SK-N-SH (cell line): Measurements from ENCODE around the gene PARVB. TPM values are rescaled to one million over a fixed set of nuclear protein-coding genes. Genes with fewer than 3 reads are reported as not detected.

Experiments used
- CTCF ChIA-PET: fragments of 300-600, 350-600 bp; formaldehyde crosslinking; extraction: SDS; loops from one replicate; lab custom pipeline; 2021; lab: Yijun Ruan, JAX
- POLR2A ChIA-PET: fragments of 350-600 bp; sonication (Branson Sonifier 250); formaldehyde crosslinking; extraction: SDS; loops from one replicate; lab custom pipeline; 2020; ENCODE audit warnings: antibody characterized with exemption, inconsistent platforms; lab: Yijun Ruan, JAX
- DNase-seq: peaks from one replicate; pipeline ENCODE4 v3.0.0; 2012
- H2AFZ ChIP-seq: fragments of 200-600 bp; sonication (generic); 2 replicates; pipeline ENCODE4 v1.8.1; 2016; ENCODE audit warnings: antibody characterized with exemption, mild to moderate bottlenecking, low read depth
- H3F3A ChIP-seq: fragments of 200-600 bp; sonication (generic); replicated peaks from 2 replicates; pipeline ENCODE3; 2016; ENCODE audit warnings: antibody characterized with exemption, mild to moderate bottlenecking; ENCODE audit not compliant: insufficient read depth
- H3K27ac ChIP-seq, 2 experiments: fragments of 200-500 bp in 1 of 2; fragments of 200-600 bp in 1 of 2; sonication (Bioruptor generic) in 1 of 2; sonication (generic), shearing (Covaris generic) in 1 of 2; 2 replicates each; pipeline versions ENCODE4 v1.5.1 to v1.6.1; 2014 to 2016; ENCODE audit warnings: low read depth in 2 of 2, inconsistent platforms in 1 of 2, low read length in 1 of 2, mild to moderate bottlenecking in 1 of 2, mixed read lengths in 1 of 2
- H3K27me3 ChIP-seq: fragments of 200-600 bp; sonication (generic), shearing (Covaris generic); 2 replicates; pipeline ENCODE4 v1.6.1; 2016; ENCODE audit warnings: mixed run types; ENCODE audit not compliant: insufficient read depth
- H3K36me3 ChIP-seq, 2 experiments: fragments of 200-500 bp in 1 of 2; fragments of 200-600 bp in 1 of 2; sonication (Bioruptor generic) in 1 of 2; sonication (generic) in 1 of 2; replicated peaks in 1 of 2; 2 replicates each; pipeline versions ENCODE3 to v1.5.1; 2014 to 2016; ENCODE audit warnings: low read length in 1 of 2, mild to moderate bottlenecking in 1 of 2; ENCODE audit not compliant: insufficient read depth in 2 of 2, control insufficient read depth in 1 of 2
- H3K4me1 ChIP-seq, 2 experiments: fragments of 200-500 bp in 1 of 2; fragments of 200-600 bp in 1 of 2; sonication (Bioruptor generic) in 1 of 2; sonication (generic), shearing (Covaris generic) in 1 of 2; 2 replicates each; pipeline versions ENCODE4 v1.5.1 to v1.6.1; 2014 to 2016; ENCODE audit warnings: low read depth in 1 of 2, low read length in 1 of 2, mixed run types in 1 of 2; ENCODE audit not compliant: insufficient read depth in 2 of 2, control insufficient read depth in 1 of 2
- H3K4me2 ChIP-seq: fragments of 200-600 bp; sonication (generic), shearing (Covaris generic); 2 replicates; pipeline ENCODE4 v1.6.1; 2017; ENCODE audit warnings: mixed run types
- H3K4me3 ChIP-seq, 2 experiments: fragments of 200-500 bp in 1 of 2; fragments of 200-600 bp in 1 of 2; sonication (Bioruptor generic) in 1 of 2; sonication (generic), shearing (Covaris generic) in 1 of 2; 2 replicates each; pipeline versions ENCODE4 v1.5.1 to v1.8.1; 2014 to 2016; ENCODE audit warnings: low read depth in 2 of 2, inconsistent platforms in 1 of 2, low read length in 1 of 2, mild to moderate bottlenecking in 1 of 2, mixed read lengths in 1 of 2, moderate library complexity in 1 of 2
- H3K79me2 ChIP-seq: fragments of 200-600 bp; sonication (generic); 2 replicates; pipeline ENCODE4 v1.8.1; 2017; ENCODE audit warnings: mild to moderate bottlenecking; ENCODE audit not compliant: insufficient read depth
- H3K9ac ChIP-seq: fragments of 200-600 bp; sonication (generic); 2 replicates; pipeline ENCODE4 v1.6.1; 2017; ENCODE audit warnings: mixed run types
- H3K9me2 ChIP-seq: fragments of 200-600 bp; sonication (generic); 2 replicates; pipeline ENCODE4 v1.6.1; 2017; ENCODE audit warnings: mixed run types
- H3K9me3 ChIP-seq: fragments of 200-600 bp; sonication (generic); 2 replicates; pipeline ENCODE4 v1.6.1; 2017; ENCODE audit warnings: mixed run types, mild to moderate bottlenecking, moderate library complexity
- H4K20me1 ChIP-seq: fragments of 200-600 bp; sonication (generic); 2 replicates; pipeline ENCODE4 v1.6.1; 2017; ENCODE audit warnings: mild to moderate bottlenecking, mixed run types; ENCODE audit not compliant: insufficient read depth
- EP300 ChIP-seq, 2 experiments: IDR thresholded peaks; 2 replicates each; pipeline versions ENCODE4 v1.4.0 to v1.6.1; 2012; ENCODE audit warnings: borderline replicate concordance in 1 of 2, low read depth in 1 of 2, low read length in 1 of 2
- GABPA ChIP-seq: IDR thresholded peaks from 2 replicates; pipeline ENCODE4 v1.4.0; 2012; ENCODE audit warnings: low read depth, mild to moderate bottlenecking
- GATA2 ChIP-seq: sonication (generic); formaldehyde crosslinking; IDR thresholded peaks from 2 replicates; pipeline ENCODE4 v1.5.0; 2020; ENCODE audit warnings: mild to moderate bottlenecking, missing genetic modification reagents
- JUND ChIP-seq: IDR thresholded peaks from 2 replicates; pipeline ENCODE4 v1.4.0; 2012
- NFIC ChIP-seq: IDR thresholded peaks from 2 replicates; pipeline ENCODE4 v1.4.0; 2012; ENCODE audit warnings: borderline replicate concordance
- NRF1 ChIP-seq: IDR thresholded peaks from 2 replicates; pipeline ENCODE4 v1.6.1; 2012; ENCODE audit warnings: low read depth, mild to moderate bottlenecking, low read length
- POLR2AphosphoS5 ChIP-seq: IDR thresholded peaks from 2 replicates; pipeline ENCODE4 v1.6.1; 2012; ENCODE audit warnings: low read depth, low read length
- RFX5 ChIP-seq: IDR thresholded peaks from 2 replicates; pipeline ENCODE4 v1.6.1; 2012; ENCODE audit warnings: mild to moderate bottlenecking, improper control_type of control experiment, low read length
- SMC3 ChIP-seq: IDR thresholded peaks from 2 replicates; pipeline ENCODE4 v1.6.1; 2012; ENCODE audit warnings: low read depth, low read length, improper control_type of control experiment
- TCF12 ChIP-seq: IDR thresholded peaks from 2 replicates; pipeline ENCODE4 v1.4.0; 2012
- TEAD4 ChIP-seq: IDR thresholded peaks from 2 replicates; pipeline ENCODE4 v1.4.0; 2012; ENCODE audit warnings: mild to moderate bottlenecking, borderline replicate concordance; ENCODE audit not compliant: insufficient read depth
- WGBS: methylation state at CpG from one replicate; pipeline ENCODE4 v1.1.6; 2017; ENCODE audit warnings: low lambda C conversion rate; 5-methylcytosine and 5-hydroxymethylcytosine counted together
- polyA plus RNA-seq, 3 experiments: library from polyadenylated mRNA; depleted of rRNA; stranded (reverse); fragments of >200 nt; gene quantifications; 2 replicates each; pipeline ENCODE4 v1.2.3, GENCODE V29; 2012
- TF ChIP-seq, protein P1 (sequence below): IDR thresholded peaks from 2 replicates; pipeline ENCODE4 v1.4.0; 2012; ENCODE audit warnings: low read depth, borderline replicate concordance
- TF ChIP-seq, protein P2 (sequence below): IDR thresholded peaks from 2 replicates; pipeline ENCODE4 v1.4.0; 2012; ENCODE audit warnings: low read depth, borderline replicate concordance
- TF ChIP-seq, protein P3 (sequence below): IDR thresholded peaks from 2 replicates; pipeline ENCODE4 v1.6.1; 2012; ENCODE audit warnings: mild to moderate bottlenecking, low read depth, low read length, moderate library complexity

PARVB gene
- polyA plus RNA-seq, 1 of the 3 experiments (the other 2 are of a cell fraction), result 87.8 TPM

DNA sequence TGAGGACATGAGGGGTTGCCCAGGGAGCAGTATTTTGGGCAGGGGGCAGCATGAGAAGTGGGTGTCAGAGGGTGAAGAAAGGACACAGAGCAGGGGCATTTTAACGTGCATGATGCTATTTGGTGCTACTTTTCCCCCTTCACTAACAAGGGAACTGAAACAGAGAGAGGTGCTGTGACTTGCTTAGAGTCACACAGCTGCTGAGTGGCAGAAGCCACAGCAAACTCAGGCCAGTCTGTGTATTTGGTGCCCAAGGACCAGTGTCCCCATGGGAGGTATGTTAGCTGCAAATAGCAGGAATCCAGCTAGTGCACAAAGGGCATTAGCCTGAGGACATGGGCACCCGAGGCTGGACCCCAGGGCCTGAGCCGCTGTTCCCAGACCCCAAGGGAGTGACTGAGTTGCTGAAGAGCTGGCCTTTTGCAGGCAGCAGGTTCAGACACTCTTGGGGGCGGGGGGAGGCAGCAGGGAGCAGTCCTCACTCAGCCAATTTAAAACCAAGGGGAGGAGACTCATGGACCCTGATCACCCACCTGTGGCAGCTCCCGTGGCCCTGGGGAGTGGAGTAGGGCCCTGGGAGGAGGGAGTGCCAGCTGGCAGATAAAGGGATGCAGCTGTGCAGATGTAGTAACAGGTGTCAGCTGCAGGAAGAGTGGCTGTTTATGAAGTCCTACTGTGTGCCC, 171.2 kb downstream of the PARVB start:
- no peaks in the 10 kb centered on the region for H3K9me3 ChIP-seq
- H3F3A ChIP-seq, result no peaks in the 10 kb centered on the region
- H3K9me2 ChIP-seq, result no peaks in the 10 kb centered on the region
- no peaks in the 10 kb centered on the region; the same call in 1 of the 2 replicates for H3K27me3 ChIP-seq
- no peak overlapping the region for H3K27ac ChIP-seq
- POLR2A ChIA-PET, result interaction anchor here (0.6 kb wide), 1 partner anchor 121 kb away, joined by 3 read pairs; no protein-coding TSS in a partner anchor
- TF ChIP-seq GABPA (no peak), NRF1 (no peak), EP300 (IDR thresholded peaks at IDR 0.05; ENCODE audit: borderline replicate concordance in 1 of 2, low read depth in 1 of 2, low read length in 1 of 2) (no peak), NFIC (no peak), POLR2AphosphoS5 (no peak), SMC3 (no peak), TEAD4 (no peak), TCF12 (no peak), RFX5 (no peak), JUND (no peak), GATA2 (CRISPR knock-in tag) (no peak)
- TF ChIP-seq, protein P1, sequence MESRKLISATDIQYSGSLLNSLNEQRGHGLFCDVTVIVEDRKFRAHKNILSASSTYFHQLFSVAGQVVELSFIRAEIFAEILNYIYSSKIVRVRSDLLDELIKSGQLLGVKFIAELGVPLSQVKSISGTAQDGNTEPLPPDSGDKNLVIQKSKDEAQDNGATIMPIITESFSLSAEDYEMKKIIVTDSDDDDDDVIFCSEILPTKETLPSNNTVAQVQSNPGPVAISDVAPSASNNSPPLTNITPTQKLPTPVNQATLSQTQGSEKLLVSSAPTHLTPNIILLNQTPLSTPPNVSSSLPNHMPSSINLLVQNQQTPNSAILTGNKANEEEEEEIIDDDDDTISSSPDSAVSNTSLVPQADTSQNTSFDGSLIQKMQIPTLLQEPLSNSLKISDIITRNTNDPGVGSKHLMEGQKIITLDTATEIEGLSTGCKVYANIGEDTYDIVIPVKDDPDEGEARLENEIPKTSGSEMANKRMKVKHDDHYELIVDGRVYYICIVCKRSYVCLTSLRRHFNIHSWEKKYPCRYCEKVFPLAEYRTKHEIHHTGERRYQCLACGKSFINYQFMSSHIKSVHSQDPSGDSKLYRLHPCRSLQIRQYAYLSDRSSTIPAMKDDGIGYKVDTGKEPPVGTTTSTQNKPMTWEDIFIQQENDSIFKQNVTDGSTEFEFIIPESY, result no peak
- TF ChIP-seq, protein P2, sequence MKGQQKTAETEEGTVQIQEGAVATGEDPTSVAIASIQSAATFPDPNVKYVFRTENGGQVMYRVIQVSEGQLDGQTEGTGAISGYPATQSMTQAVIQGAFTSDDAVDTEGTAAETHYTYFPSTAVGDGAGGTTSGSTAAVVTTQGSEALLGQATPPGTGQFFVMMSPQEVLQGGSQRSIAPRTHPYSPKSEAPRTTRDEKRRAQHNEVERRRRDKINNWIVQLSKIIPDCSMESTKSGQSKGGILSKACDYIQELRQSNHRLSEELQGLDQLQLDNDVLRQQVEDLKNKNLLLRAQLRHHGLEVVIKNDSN, result no peak
- TF ChIP-seq, protein P3, sequence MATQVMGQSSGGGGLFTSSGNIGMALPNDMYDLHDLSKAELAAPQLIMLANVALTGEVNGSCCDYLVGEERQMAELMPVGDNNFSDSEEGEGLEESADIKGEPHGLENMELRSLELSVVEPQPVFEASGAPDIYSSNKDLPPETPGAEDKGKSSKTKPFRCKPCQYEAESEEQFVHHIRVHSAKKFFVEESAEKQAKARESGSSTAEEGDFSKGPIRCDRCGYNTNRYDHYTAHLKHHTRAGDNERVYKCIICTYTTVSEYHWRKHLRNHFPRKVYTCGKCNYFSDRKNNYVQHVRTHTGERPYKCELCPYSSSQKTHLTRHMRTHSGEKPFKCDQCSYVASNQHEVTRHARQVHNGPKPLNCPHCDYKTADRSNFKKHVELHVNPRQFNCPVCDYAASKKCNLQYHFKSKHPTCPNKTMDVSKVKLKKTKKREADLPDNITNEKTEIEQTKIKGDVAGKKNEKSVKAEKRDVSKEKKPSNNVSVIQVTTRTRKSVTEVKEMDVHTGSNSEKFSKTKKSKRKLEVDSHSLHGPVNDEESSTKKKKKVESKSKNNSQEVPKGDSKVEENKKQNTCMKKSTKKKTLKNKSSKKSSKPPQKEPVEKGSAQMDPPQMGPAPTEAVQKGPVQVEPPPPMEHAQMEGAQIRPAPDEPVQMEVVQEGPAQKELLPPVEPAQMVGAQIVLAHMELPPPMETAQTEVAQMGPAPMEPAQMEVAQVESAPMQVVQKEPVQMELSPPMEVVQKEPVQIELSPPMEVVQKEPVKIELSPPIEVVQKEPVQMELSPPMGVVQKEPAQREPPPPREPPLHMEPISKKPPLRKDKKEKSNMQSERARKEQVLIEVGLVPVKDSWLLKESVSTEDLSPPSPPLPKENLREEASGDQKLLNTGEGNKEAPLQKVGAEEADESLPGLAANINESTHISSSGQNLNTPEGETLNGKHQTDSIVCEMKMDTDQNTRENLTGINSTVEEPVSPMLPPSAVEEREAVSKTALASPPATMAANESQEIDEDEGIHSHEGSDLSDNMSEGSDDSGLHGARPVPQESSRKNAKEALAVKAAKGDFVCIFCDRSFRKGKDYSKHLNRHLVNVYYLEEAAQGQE, result no peak
- peaks cover 0 to 15% of the 10 kb centered on the region in 2 experiments; a peak in 1 of 4 replicates for H3K4me1 ChIP-seq
- H3K9ac ChIP-seq, result no peak overlapping the region
- H3K4me2 ChIP-seq, result no peak overlapping the region
- no peak overlapping the region for H2AFZ ChIP-seq
- DNase-seq, result no peak
- H3K36me3 ChIP-seq, result no peaks in the 10 kb centered on the region
- 16% methylated on average over 3 of the region's 5 CpGs for WGBS
- CTCF ChIA-PET, result interaction anchor here (0.6 to 0.8 kb wide), 3 partner anchors 78 to 431 kb away, joined by 3 read pairs; no protein-coding TSS in a partner anchor
- H4K20me1 ChIP-seq, result no peaks in the 10 kb centered on the region
- no peak overlapping the region for H3K4me3 ChIP-seq
- no peaks in the 10 kb centered on the region for H3K79me2 ChIP-seq
